H1 (cell line): ENCODE measurements around the gene SSR1. TPM values are rescaled to one million over a fixed set of nuclear protein-coding genes. Genes with fewer than 3 reads are reported as not detected.

Experiments
- CTCF ChIA-PET: fragments of 300-600 bp; sonication (Branson Sonifier 250); formaldehyde crosslinking; loops from one replicate; lab custom pipeline; 2021; ENCODE audit not compliant: partially characterized antibody; lab: Charles Lee
- POLR2A ChIA-PET: fragments of 300-600 bp; sonication (Branson Sonifier 250); formaldehyde crosslinking; loops from one replicate; lab custom pipeline; 2021; ENCODE audit warnings: inconsistent platforms; ENCODE audit not compliant: partially characterized antibody; lab: Charles Lee
- DNase-seq, 2 experiments: peaks; one replicate each; pipeline versions ENCODE4 v3.0.0 to v3.0.0-alpha.2; 2010 to 2022; ENCODE audit warnings: low spot score in 2 of 2, low read depth in 1 of 2, mixed read lengths in 1 of 2
- FAIRE-seq: peaks from 2 replicates; lab custom pipeline; 2011; peaks lifted over from hg19 to GRCh38; lab: Jason Lieb, UNC
- H2AFZ ChIP-seq: 2 replicates; pipeline ENCODE4 v1.8.1; 2012; ENCODE audit warnings: low read length, inconsistent platforms
- H2AK5ac ChIP-seq: 2 replicates; pipeline ENCODE4 v1.6.1; 2013; ENCODE audit warnings: low read depth, low read length
- H2BK120ac ChIP-seq: replicated peaks from 2 replicates; pipeline ENCODE3; 2013; ENCODE audit warnings: low read depth, low read length, inconsistent platforms
- H2BK12ac ChIP-seq: 2 replicates; pipeline ENCODE4 v1.6.1; 2013; ENCODE audit warnings: low read depth, low read length
- H2BK15ac ChIP-seq: 2 replicates; pipeline ENCODE4 v1.6.1; 2013; ENCODE audit warnings: low read length
- H2BK20ac ChIP-seq: 2 replicates; pipeline ENCODE4 v1.6.1; 2013; ENCODE audit warnings: low read length
- H2BK5ac ChIP-seq: 2 replicates; pipeline ENCODE4 v1.6.1; 2013; ENCODE audit warnings: low read depth, low read length
- H3K14ac ChIP-seq: 2 replicates; pipeline ENCODE4 v1.6.1; 2013; ENCODE audit warnings: inconsistent platforms; ENCODE audit not compliant: insufficient read length
- H3K18ac ChIP-seq: 2 replicates; pipeline ENCODE4 v1.6.1; 2013; ENCODE audit warnings: low read length; ENCODE audit errors: extremely low read depth
- H3K23ac ChIP-seq: 2 replicates; pipeline ENCODE4 v1.6.1; 2013; ENCODE audit warnings: inconsistent platforms; ENCODE audit not compliant: insufficient read length
- H3K23me2 ChIP-seq: 2 replicates; pipeline ENCODE4 v1.6.1; 2013; ENCODE audit warnings: low read depth, low read length
- H3K27ac ChIP-seq: 2 replicates; pipeline ENCODE4 v1.6.1; 2011; ENCODE audit warnings: low read depth, low read length, inconsistent platforms
- H3K27me3 ChIP-seq, 4 experiments: replicated peaks in 1 of 4; 1 replicate in 1 of 4; 2 replicates in 3 of 4; pipeline versions ENCODE4 v1.6.1 to v1.8.1; 2011 to 2013; ENCODE audit warnings: low read length in 3 of 4, mild to moderate bottlenecking in 3 of 4, inconsistent platforms in 2 of 4, mixed read lengths in 2 of 4, moderate library complexity in 1 of 4; ENCODE audit not compliant: control insufficient read depth in 3 of 4, insufficient read depth in 3 of 4; ENCODE audit errors: extremely low read depth in 1 of 4
- H3K36me3 ChIP-seq, 4 experiments: 2 replicates each; pipeline versions ENCODE4 v1.6.1 to v1.8.1; 2011 to 2013; ENCODE audit warnings: mild to moderate bottlenecking in 4 of 4, low read length in 3 of 4, moderate library complexity in 2 of 4, control low read depth in 1 of 4, inconsistent platforms in 1 of 4; ENCODE audit not compliant: insufficient read depth in 4 of 4, control insufficient read depth in 2 of 4
- H3K4ac ChIP-seq: replicated peaks from 2 replicates; pipeline ENCODE3; 2013; ENCODE audit warnings: low read length, low read depth, mixed read lengths, inconsistent platforms; ENCODE audit not compliant: insufficient read length
- H3K4me1 ChIP-seq, 4 experiments: replicated peaks in 1 of 4; 1 replicate in 1 of 4; 2 replicates in 3 of 4; pipeline versions ENCODE4 v1.6.1 to v1.8.1; 2011 to 2013; ENCODE audit warnings: low read length in 3 of 4, inconsistent platforms in 2 of 4, mixed read lengths in 1 of 4; ENCODE audit not compliant: insufficient read depth in 4 of 4, control insufficient read depth in 3 of 4
- H3K4me2 ChIP-seq, 2 experiments: 2 replicates each; pipeline versions ENCODE4 v1.6.1 to v1.8.1; 2011 to 2013; ENCODE audit warnings: low read depth in 2 of 2, low read length in 2 of 2, control low read depth in 1 of 2, inconsistent platforms in 1 of 2, mild to moderate bottlenecking in 1 of 2; ENCODE audit not compliant: insufficient read depth in 1 of 2
- H3K4me3 ChIP-seq, 4 experiments: fragments of 200-600, 300-600 bp in 1 of 4; sonication (generic), shearing (Covaris generic), sonication (Bioruptor Twin) in 1 of 4; 2 replicates each; pipeline versions ENCODE4 v1.5.1 to v1.8.1; 2011 to 2016; ENCODE audit warnings: low read length in 4 of 4, low read depth in 3 of 4, control low read depth in 2 of 4, inconsistent platforms in 2 of 4, mild to moderate bottlenecking in 2 of 4, mixed read lengths in 1 of 4, moderate library complexity in 1 of 4; ENCODE audit not compliant: insufficient read depth in 2 of 4; ENCODE audit errors: extremely low read depth in 1 of 4
- H3K56ac ChIP-seq: replicated peaks from 2 replicates; pipeline ENCODE3; 2013; ENCODE audit warnings: low read depth, mild to moderate bottlenecking, mixed read lengths, low read length, inconsistent platforms; ENCODE audit not compliant: insufficient read length
- H3K79me1 ChIP-seq: 2 replicates; pipeline ENCODE4 v1.6.1; 2013; ENCODE audit warnings: low read depth, low read length, control low read depth
- H3K79me2 ChIP-seq, 2 experiments: 2 replicates each; pipeline versions ENCODE4 v1.6.1 to v1.8.1; 2012 to 2013; ENCODE audit warnings: low read length in 2 of 2, mild to moderate bottlenecking in 2 of 2, inconsistent platforms in 1 of 2; ENCODE audit not compliant: insufficient read depth in 2 of 2, control insufficient read depth in 1 of 2
- H3K9ac ChIP-seq, 4 experiments: replicated peaks in 1 of 4; 1 replicate in 1 of 4; 2 replicates in 3 of 4; pipeline versions ENCODE4 v1.6.1 to v1.8.1; 2011 to 2013; ENCODE audit warnings: low read depth in 3 of 4, low read length in 3 of 4, control low read depth in 2 of 4, mild to moderate bottlenecking in 2 of 4, moderate library complexity in 2 of 4, inconsistent platforms in 1 of 4; ENCODE audit errors: extremely low read depth in 1 of 4
- H3K9me3 ChIP-seq, 2 experiments: 2 replicates each; pipeline versions ENCODE4 v1.6.1 to v1.8.1; 2012 to 2013; ENCODE audit warnings: mild to moderate bottlenecking in 2 of 2, moderate library complexity in 2 of 2, control low read depth in 1 of 2, inconsistent platforms in 1 of 2, low read depth in 1 of 2, low read length in 1 of 2, mixed read lengths in 1 of 2; ENCODE audit not compliant: insufficient read depth in 2 of 2
- H4K20me1 ChIP-seq, 2 experiments: replicated peaks in 1 of 2; 2 replicates each; pipeline versions ENCODE3 to v1.8.1; 2011 to 2013; ENCODE audit warnings: inconsistent platforms in 2 of 2, low read length in 2 of 2, mild to moderate bottlenecking in 1 of 2; ENCODE audit not compliant: insufficient read depth in 2 of 2, control insufficient read depth in 1 of 2
- H4K5ac ChIP-seq: 2 replicates; pipeline ENCODE4 v1.6.1; 2013; ENCODE audit warnings: low read length, low read depth, mixed read lengths, inconsistent platforms; ENCODE audit not compliant: insufficient read length
- H4K8ac ChIP-seq: 2 replicates; pipeline ENCODE4 v1.8.0; 2013; ENCODE audit warnings: mild to moderate bottlenecking, moderate library complexity, low read length, inconsistent platforms; ENCODE audit not compliant: insufficient read depth; ENCODE audit errors: extremely low read depth
- H4K91ac ChIP-seq: replicated peaks from 2 replicates; pipeline ENCODE3; 2013; ENCODE audit warnings: low read length, mixed read lengths, inconsistent platforms; ENCODE audit not compliant: insufficient read length
- BRCA1 ChIP-seq: IDR thresholded peaks from 2 replicates; pipeline ENCODE4 v1.6.1; 2012; ENCODE audit warnings: low read depth, low read length, improper control_type of control experiment
- RAD21 ChIP-seq, 2 experiments: IDR thresholded peaks in 1 of 2; conservative IDR thresholded peaks in 1 of 2; 2 replicates each; pipeline ENCODE4 v1.6.1; 2011; ENCODE audit warnings: low read depth in 2 of 2, low read length in 2 of 2, improper control_type of control experiment in 1 of 2, inconsistent platforms in 1 of 2, mild to moderate bottlenecking in 1 of 2, moderate library complexity in 1 of 2
- WGBS, 2 experiments: shearing (Covaris generic) in 1 of 2; methylation state at CpG; one replicate each; pipeline versions ENCODE4 v1.1.6 to v1.1.7; 2013 to 2015; ENCODE audit warnings: low lambda C conversion rate in 2 of 2, mixed read lengths in 2 of 2, inconsistent platforms in 1 of 2, low coverage in 1 of 2, missing lambda C conversion rate in 1 of 2; ENCODE audit not compliant: insufficient replicate concordance in 2 of 2, insufficient coverage in 1 of 2, insufficient read length in 1 of 2; ENCODE audit errors: extremely low coverage in 1 of 2, missing lambda C conversion rate in 1 of 2; 5-methylcytosine and 5-hydroxymethylcytosine counted together
- polyA plus RNA-seq, 7 experiments: library from polyadenylated mRNA; depleted of rRNA in 3 of 7; stranded (reverse) in 5 of 7; unstranded in 2 of 7; fragments of >200 nt in 5 of 7; fragments of 200-250 nt in 2 of 7; gene quantifications; 1 replicate in 5 of 7; 2 replicates in 1 of 7; 4 replicates in 1 of 7; pipeline versions ENCODE4 v1.2.1 to v1.2.3, GENCODE V29; 2011 to 2013; ENCODE audit warnings: missing spikeins in 2 of 7, mixed read lengths in 2 of 7
- total RNA-seq: library from RNA; stranded (reverse); fragmentation: NEBNext Ultra II Directional; extraction: Animal tissue kit (Norgen Biotek cat#: 25700); gene quantifications from 2 replicates; pipeline ENCODE4 v1.2.1, GENCODE V29; 2021

SSR1 gene
- total and polyA plus RNA-seq, 2 of the 8 experiments (the other 6 are each of a cell fraction or from before 2014, with no cell fraction given) = 26.6 to 117 TPM

GRCh38 chr6:7331452-7331851 lies 18.5 kb upstream of the SSR1 start:
- Histone ChIP-seq H3K4me2 (no peak overlapping the region), H2AFZ (no peak overlapping the region), H3K27ac (no peak overlapping the region), H4K8ac (no peak overlapping the region), H2AK5ac (no peak overlapping the region), H3K4me3 (no peak overlapping the region), H3K79me1 (no peaks in the 10 kb centered on the region), H2BK120ac (no peak overlapping the region), H2BK20ac (no peak overlapping the region), H3K9ac (no peak overlapping the region), H2BK5ac (no peak overlapping the region), H2BK15ac (no peak overlapping the region), H3K9me3 (no peaks in the 10 kb centered on the region), H4K5ac (no peak overlapping the region), H3K36me3 (no peaks in the 10 kb centered on the region), H3K14ac (no peak overlapping the region), H3K4ac (no peak overlapping the region), H3K23ac (no peak overlapping the region), H3K18ac (no peak overlapping the region), H3K4me1 (no peaks in the 10 kb centered on the region), H3K27me3 (no peaks in the 10 kb centered on the region), H2BK12ac (no peak overlapping the region), H4K20me1 (no peaks in the 10 kb centered on the region), H3K56ac (no peak overlapping the region), H4K91ac (no peak overlapping the region), H3K23me2 (no peaks in the 10 kb centered on the region), H3K79me2 (no peaks in the 10 kb centered on the region)
- CTCF ChIA-PET = interaction anchor here (1.0 to 5.9 kb wide), 7 partner anchors 9 to 56 kb away, joined by 3 to 38 read pairs (median 5); no protein-coding TSS in a partner anchor
- POLR2A ChIA-PET = interaction anchor here (1.4 kb wide), 1 partner anchor 19 kb away, joined by 3 read pairs; no protein-coding TSS in a partner anchor
- TF ChIP-seq RAD21 (IDR thresholded peaks at IDR 0.05 in 1 of 2, conservative IDR thresholded peaks at IDR 0.05 in 1 of 2; ENCODE audit: low read depth in 2 of 2, low read length in 2 of 2) (0 out of 4 replicates have a peak, but pooled peaks of 1 of the 2 experiments have one; percentile 3), BRCA1 (no peak)
- DNase-seq (no peak), FAIRE-seq (no peak)
- WGBS, 2 experiments = 93% methylated on average over 7 of the region's 7 CpGs; no CpG with 5 or more reads in 1 of the 2 experiments
